TTC549 (cell line): ENCODE measurements around the gene COPS7A.
A peak's percentile ranks its signal among the peaks of the same experiment; 100 is the strongest.

Experiments
- FAIRE-seq: peaks from 2 replicates; lab custom pipeline; 2012; peaks lifted over from hg19 to GRCh38; lab: Jason Lieb, UNC

Gene COPS7A

GRCh38 chr12:6723607-6724408 lies at the start of gene COPS7A:
Gene COPS7A, plus strand, starts transcription at chr12:6724046. Its CDS starts 611 bp downstream, at chr12:6724657.
- peak; percentile 97 for FAIRE-seq

DNA sequence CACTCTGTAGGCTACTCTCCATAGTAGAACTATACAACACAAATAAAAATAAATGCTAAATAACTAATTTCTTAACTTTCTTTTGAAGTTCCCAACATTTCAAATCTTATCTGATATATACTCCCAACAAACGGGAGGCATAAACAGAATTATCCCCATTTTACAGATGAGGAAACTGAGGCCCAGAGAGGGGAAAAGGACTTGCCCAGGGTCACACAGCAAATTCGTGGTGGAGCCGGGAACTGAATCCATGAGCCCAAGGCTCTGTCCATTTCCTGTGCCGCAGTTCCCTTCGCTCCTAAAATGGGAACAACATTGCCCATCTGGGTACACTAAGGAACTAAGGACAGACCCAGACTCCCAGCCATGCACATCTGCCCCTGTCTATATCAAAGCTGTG lies 46.9 kb upstream of the COPS7A start:
- no peak for FAIRE-seq

DNA sequence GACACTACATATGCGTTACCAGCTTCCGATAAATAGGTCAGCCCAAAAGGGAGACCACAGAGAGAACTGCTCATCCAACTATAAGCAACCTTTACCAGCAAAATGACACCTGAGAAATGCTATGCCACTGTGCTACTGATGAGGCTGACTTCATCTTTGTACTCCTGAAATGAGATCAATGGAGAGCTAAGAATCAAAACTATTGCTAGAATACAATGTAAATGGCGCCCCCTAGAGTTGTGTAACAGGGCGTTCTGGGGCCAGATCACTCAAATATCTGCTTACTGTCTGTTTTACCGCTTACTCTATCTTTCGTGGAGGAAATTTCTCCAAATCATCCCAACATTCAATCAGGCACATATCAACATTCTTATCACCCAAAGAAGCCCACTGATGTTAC lies 39.2 kb upstream of the COPS7A start:
- no peak for FAIRE-seq

- FAIRE-seq: no peak
Measured at GRCh38 chr12:6685814-6686213, 38.0 kb upstream of the COPS7A start.

- no peak for FAIRE-seq
Measured at GRCh38 chr12:6688543-6688998, 35.3 kb upstream of the COPS7A start.

DNA sequence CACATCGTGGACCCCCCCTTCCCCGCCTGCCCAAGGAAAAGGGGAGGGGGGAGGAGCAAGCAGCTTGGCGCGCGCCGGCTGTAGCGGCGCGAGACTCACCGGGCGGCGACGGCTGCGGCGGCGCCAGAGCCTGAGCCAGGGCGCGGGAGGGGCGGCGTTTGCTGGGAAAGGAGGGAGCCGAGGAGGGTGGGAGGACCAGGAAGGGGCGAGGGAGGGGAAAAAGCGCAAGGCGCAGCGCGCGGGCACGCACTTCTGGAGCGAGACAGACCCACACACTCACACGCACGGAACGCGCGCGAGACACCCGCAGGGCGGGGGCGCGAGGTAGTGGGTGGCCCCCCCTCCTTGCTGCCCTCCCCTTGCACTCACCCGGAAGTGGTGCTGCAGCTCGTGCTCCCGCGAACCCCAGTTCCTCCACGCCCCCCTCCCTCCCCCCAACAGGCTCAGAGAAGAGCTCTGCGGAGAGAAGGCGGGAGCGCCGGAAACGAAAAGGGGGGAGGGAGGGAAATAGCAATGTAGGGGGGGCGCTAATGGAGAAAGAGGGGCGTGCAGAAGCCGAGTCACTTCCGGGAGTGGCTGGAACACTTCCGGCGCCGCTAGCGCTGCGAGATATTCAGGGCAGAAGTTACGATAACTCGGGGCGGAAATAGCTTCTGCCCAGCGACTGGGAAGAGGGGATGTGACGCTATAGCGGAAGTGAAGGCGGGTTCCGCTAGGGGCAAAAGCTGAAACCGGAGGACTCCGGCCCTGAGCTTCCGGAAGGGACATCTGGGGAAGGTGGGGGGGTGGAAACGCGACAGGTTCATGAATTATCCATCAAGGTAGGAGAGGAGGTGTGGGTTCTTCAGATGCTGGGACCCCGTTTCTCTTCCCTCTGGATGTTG lies 34.6 kb upstream of the COPS7A start, which contains the start of gene ZNF384:
TSS of gene ZNF384 (minus strand) at position 377 of the 884 bp plus-strand sequence. CDS start 9,855 bp downstream, outside the sequence.
- FAIRE-seq: peak; percentile 93

DNA sequence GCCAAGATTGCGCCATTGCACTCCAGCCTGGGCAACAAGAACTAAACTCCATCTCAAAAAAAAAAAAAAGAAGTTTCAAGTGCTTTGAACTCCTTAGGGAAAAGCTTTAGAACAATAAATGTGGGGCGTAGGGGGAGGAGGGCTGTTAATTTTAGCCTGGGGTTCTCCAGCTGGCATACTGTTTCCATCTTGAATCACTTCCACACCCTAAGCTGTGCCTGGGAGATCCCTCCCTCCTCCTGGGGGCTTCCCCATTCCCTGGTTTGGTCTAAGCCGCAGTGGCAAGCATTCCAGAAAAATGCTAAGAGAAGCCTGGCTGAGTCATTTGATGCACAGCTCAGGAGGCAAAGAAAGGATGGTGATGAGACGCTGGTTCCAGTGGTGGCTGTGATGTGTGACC lies 32.4 kb upstream of the COPS7A start:
- no peak for FAIRE-seq

- FAIRE-seq: no peak
Measured at GRCh38 chr12:6692888-6693287, 31.0 kb upstream of the COPS7A start.

DNA sequence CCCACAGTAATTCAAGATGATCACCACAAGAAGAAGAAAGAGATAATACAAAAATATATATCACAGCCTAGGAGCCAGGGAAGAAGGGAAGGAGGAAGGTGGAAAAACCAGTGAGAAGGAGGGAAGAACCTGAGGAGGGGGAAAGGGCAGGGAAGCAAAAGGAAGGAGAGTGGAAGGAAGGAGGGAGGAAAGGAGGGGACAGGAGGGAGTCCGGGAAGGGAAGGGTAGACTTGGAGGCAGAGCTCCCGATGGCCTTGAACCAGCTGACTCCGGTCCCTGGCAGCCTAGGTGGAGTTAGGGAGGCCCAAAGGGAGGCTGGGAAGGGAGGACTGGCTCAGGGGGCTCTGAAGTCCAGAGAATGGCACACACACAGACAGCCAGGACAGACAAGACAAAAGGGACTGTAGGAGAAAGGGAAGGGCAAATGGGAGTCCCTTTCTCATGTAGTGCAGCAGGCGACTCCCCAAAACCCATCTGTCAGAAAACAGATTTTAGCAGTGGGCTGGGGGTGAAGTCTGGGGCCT lies 30.0 kb upstream of the COPS7A start:
- FAIRE-seq: no peak

GRCh38 chr12:6694701-6695100 lies 29.1 kb upstream of the COPS7A start:
- no peak for FAIRE-seq

DNA sequence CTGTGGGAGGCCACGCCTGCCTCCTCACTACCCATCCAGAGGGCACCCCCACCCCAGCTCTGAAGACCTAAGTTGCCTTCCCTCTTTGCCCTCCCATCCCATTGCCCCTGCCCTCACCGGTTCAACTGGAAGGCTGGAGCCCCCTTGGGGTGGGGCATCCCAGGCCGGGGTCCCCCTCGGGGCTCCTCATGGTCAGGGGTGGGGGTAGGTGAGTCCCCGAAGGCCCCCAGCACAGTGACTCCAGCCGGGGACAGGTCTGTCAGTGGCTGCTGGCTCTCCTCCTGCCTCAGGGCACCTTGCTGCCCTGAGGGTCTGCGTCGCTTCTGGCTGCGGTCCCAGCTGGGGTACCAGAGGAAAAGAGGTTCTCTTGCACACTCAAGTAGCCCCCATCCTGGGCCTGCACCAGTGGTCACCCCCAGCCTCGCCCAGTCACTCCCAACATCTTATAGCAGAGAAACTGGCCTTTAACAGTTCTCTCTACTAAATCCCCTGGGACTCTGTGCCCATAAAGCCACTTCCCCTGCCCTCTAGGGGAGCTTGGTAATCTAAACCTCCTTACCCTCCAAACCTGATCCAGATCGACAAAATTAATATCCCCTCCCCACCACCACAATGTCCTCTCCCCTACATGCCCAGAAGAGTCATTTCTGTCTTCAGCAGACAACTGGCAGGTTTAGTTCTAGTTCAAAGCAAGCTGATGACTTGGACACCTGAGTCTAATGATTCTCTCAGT lies 28.4 kb upstream of the COPS7A start:
- no peak for FAIRE-seq

- no peak for FAIRE-seq
Measured at GRCh38 chr12:6696690-6697583, 26.9 kb upstream of the COPS7A start.

DNA sequence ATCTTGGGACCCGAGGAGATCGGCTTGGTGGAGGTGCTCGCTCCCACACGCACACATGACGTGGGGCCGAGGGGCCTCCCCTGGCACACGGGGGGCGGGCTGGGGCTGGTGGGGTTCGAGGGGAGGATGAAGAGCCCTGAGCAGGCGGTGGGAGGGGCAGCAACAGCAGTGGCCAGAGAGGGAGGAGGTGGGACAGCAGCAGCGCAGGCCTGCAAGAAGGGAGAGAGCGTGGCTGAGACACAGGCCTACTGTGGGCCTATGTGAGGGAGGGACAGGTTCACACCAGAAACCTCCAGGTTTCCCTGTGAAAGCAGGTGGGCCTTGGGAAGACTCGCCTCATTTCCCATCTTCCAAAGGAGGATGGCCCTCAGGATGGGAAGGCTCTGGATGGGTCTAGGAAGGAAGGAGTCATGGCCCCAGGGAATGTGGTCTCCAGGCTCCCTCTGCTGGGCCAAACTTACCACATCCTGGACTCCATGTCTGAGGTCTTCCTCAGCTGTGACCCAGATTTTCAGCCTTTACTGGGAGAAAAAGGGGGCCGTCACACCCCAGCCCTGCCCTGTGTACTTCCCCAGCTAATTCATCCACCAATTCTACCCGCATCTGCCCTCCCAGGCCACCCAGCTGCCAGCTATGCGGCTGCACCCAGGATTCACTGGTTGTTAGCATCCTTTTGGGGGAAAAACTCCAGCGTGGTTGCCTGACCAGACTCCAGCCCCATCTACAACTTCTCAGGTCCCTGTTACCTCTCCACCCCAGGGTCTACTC lies 26.1 kb upstream of the COPS7A start:
- FAIRE-seq: peak; percentile 13

GRCh38 chr12:6698352-6699046 lies 25.3 kb upstream of the COPS7A start:
- no peak for FAIRE-seq

- no peak for FAIRE-seq
Measured at GRCh38 chr12:6699259-6699988, 24.4 kb upstream of the COPS7A start.

DNA sequence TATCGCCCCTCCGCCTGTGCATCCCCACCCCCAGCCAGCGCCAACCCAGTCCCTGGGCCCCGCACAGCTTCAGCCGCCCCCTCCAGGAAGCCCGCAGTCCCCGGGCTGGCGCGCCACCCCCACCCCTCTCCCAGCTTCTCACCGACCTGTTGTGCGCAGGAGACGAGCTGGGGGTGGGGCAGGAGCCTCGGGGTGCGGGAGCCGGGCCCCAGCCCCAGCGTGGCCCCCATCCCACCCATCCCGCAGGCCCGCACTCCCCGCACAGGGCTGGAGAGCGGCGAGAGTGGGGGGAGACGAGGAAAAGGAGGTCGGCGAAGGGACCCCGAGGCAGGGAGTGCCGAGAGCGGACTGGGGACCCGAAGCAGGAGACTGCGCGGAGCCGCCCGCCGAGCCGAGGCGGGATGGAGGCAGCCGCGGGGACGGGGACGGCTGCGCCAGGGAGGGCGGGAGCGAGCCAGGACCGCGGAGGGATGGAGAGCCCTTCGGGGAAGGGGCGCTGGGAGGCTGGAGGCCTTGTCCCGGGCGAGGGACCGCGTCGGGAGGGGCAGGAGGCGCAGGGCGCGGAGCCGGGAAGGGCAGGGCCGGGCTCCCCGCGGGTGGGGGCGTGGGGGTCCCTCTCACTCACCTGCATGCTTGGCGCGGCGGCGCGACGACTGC lies 23.7 kb upstream of the COPS7A start:
- FAIRE-seq: no peak

DNA sequence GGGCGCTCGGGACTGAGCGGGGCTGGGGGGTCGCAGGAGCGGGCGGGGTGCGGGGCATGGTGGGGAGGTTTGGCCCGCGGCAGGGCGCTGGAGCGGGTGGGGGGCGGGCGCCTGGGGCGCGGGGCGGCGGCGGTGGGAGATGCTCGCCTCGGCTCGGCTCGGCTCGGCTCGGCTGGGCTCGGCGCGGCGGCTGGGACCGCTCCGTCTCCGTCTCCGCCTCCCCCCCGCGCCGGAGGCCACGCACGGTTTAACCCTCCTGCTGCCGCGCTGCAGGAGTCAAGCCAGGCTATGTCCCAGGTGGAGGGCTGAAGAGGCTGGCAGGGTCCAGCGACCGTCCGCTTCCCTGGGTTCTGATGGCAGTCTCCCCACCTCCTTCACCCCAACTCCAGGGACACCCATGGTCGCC lies 23.2 kb upstream of the COPS7A start, which contains the start of gene PIANP:
TSS of gene PIANP (minus strand) at position 170 of the 406 bp plus-strand sequence. CDS start 2,754 bp downstream, outside the sequence.
- no peak for FAIRE-seq

GRCh38 chr12:6701078-6701768 lies 22.6 kb upstream of the COPS7A start:
- no peak for FAIRE-seq
